AG04450 (cell line): ENCODE results near the gene INPP5J. TPM values are rescaled to one million over a fixed set of nuclear protein-coding genes. Genes with fewer than 3 reads are reported as not detected.

Source experiments
- CTCF ChIA-PET: fragments of 300-600, 350-600 bp; formaldehyde crosslinking; extraction: SDS; loops from one replicate; lab custom pipeline; 2022; ENCODE audit warnings: antibody characterized with exemption, inconsistent platforms; lab: Charles Lee
- POLR2A ChIA-PET: fragments of 350-600 bp; formaldehyde crosslinking; extraction: SDS; loops from one replicate; lab custom pipeline; 2021; ENCODE audit warnings: antibody characterized with exemption, inconsistent platforms; lab: Yijun Ruan, JAX
- DNase-seq: peaks from one replicate; pipeline ENCODE4 v3.0.0-alpha.2; 2011; ENCODE audit warnings: low read depth, low spot score
- H3K27ac ChIP-seq: one replicate; pipeline ENCODE4 v1.5.1; 2012; ENCODE audit warnings: low read depth, low read length, control low read depth
- H3K27me3 ChIP-seq: one replicate; pipeline ENCODE4 v1.6.0; 2012; ENCODE audit warnings: low read length; ENCODE audit not compliant: control insufficient read depth, insufficient read depth
- H3K4me3 ChIP-seq: 2 replicates; pipeline ENCODE4 v1.5.1; 2011; ENCODE audit warnings: mild to moderate bottlenecking, low read depth, low read length, control low read depth
- H3K9me3 ChIP-seq: 2 replicates; pipeline ENCODE4 v1.5.1; 2012; ENCODE audit warnings: low read length; ENCODE audit not compliant: control insufficient read depth, insufficient read depth
- CTCF ChIP-seq: IDR thresholded peaks from 2 replicates; pipeline ENCODE4 v1.5.1; 2011; ENCODE audit warnings: low read depth, low read length, control low read depth, inconsistent platforms
- polyA plus RNA-seq: library from polyadenylated mRNA; depleted of rRNA; stranded (reverse); fragments of >200 nt; gene quantifications from 2 replicates; pipeline ENCODE4 v1.2.3, GENCODE V29; 2011

The INPP5J gene
- polyA plus RNA-seq, 1 experiment = 0.91 TPM

GRCh38 chr22:31102441-31103081, 20.2 kb upstream of the INPP5J start:
- H3K4me3 ChIP-seq = no peak overlapping the region
- H3K9me3 ChIP-seq = peaks cover 6% of the 10 kb centered on the region; the same call in 1 of the 2 replicates
- POLR2A ChIA-PET = interaction anchor here (0.6 to 2.1 kb wide), 13 partner anchors 8 to 677 kb away, joined by 3 to 18 read pairs (median 6); partner anchors contain the start of genes MORC2, MTFP1, PIK3IP1 and RNF185
- H3K27ac ChIP-seq = peak overlapping the region; percentile 98
- no peaks in the 10 kb centered on the region for H3K27me3 ChIP-seq
- TF ChIP-seq CTCF = no peak
- CTCF ChIA-PET = interaction anchor here (0.6 to 1.2 kb wide), 4 partner anchors 18 to 339 kb away, joined by 3 to 4 read pairs (median 4); no protein-coding TSS in a partner anchor
- DNase-seq = peak; percentile 95

- DNase-seq = no peak
- CTCF ChIA-PET = interaction anchor here (0.9 kb wide), 1 partner anchor 340 kb away, joined by 3 read pairs; no protein-coding TSS in a partner anchor
- Histone ChIP-seq H3K4me3 (no peak overlapping the region), H3K9me3 (peaks cover 6% of the 10 kb centered on the region; the same call in 1 of the 2 replicates), H3K27ac (peak overlapping the region; percentile 98), H3K27me3 (no peaks in the 10 kb centered on the region)
- POLR2A ChIA-PET = interaction anchor here (0.6 to 2.1 kb wide), 8 partner anchors 9 to 678 kb away, joined by 4 to 18 read pairs (median 6); partner anchors contain the start of genes MORC2, MTFP1, SMTN and TUG1
- no peak for TF ChIP-seq CTCF
Measured at GRCh38 chr22:31103111-31103510, 19.7 kb upstream of the INPP5J start.

DNA sequence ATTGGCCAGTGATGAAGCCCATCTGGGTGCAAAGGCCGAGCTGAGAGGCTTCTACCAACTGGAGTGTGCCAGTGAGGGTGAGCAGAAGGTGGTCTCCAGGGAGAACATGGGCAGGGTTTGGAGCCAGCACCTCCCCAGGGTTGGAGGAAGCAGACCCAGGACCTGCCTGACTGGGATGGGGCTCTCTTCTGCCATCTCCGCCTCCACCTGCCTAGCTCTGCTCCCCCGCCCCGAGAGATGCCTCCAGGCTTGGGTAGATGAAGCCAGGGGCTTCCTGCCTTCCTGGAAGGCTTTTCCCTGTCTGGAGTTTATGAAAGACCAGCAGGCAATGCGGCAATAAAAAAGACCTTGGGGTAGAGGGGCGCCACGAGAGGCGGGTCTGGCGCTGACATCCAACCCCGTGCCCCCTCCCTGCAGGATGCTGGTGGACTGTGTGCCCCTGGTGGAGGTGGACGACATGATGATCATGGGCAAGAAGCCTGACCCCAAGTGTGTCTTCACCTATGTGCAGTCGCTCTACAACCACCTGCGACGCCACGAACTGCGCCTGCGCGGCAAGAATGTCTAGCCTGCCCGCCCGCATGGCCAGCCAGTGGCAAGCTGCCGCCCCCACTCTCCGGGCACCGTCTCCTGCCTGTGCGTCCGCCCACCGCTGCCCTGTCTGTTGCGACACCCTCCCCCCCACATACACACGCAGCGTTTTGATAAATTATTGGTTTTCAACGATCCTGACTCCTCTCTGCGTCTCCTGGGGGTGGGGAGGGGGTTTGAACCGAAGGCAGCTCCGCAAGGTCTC, 18.7 kb upstream of the INPP5J start:
- DNase-seq = no peak
- Histone ChIP-seq H3K27ac (no peak overlapping the region), H3K27me3 (no peaks in the 10 kb centered on the region), H3K9me3 (peaks cover 6% of the 10 kb centered on the region; the same call in 1 of the 2 replicates), H3K4me3 (no peak overlapping the region)
- no peak for TF ChIP-seq CTCF
- POLR2A ChIA-PET = interaction anchor here (1.2 kb wide), 1 partner anchor 19 kb away, joined by 3 read pairs; no protein-coding TSS in a partner anchor
- CTCF ChIA-PET = no interaction called here

GRCh38 chr22:31104869-31105268, 17.9 kb upstream of the INPP5J start:
- ChIA-PET CTCF (interaction anchor here (0.7 kb wide), 1 partner anchor 22 kb away, joined by 4 read pairs; no protein-coding TSS in a partner anchor), POLR2A (no interaction called here)
- Histone ChIP-seq H3K27ac (no peak overlapping the region), H3K4me3 (no peak overlapping the region), H3K27me3 (no peaks in the 10 kb centered on the region), H3K9me3 (peaks cover 6% of the 10 kb centered on the region; the same call in 1 of the 2 replicates)
- peak; percentile 40 for TF ChIP-seq CTCF
- no peak for DNase-seq
